ENCODE measurements around the gene SPATA46.

SPATA46 gene

DNA sequence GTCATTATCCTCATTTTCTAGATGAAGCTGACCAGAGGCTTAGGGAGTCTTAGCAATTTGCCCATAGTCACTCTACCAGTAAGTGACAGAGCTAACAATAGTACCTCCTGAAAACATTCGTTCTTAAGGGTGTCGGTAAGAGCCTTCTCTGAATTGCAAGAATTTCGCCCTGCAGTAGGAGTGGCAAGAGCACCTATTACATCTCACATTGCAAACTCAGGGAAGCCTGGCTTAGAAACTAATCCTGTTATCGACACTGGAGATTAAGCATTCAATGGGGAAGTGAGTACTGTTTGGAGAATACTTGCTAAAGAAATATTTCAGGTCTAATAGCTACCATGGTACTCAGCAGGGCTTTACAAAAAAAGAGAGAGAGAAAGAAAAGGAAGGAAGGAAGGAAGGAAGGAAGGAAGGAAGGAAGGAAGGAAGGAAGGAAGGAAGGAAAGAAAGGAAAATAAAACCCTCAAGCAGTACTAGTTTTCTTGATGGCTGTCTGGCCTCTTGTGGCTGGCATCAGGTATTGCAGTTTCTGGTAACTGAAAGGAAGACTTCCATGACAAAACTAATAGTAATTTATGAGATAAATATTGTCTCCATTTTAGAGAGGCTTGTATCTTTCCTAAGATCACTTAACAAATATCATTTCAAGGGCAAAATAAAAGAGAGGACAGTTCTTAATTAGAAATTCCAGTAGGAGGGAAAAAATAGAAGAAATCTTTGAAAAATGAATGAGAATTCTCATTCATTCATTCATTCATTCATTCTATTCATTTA, 15.3 kb upstream of the SPATA46 start:
- DNase-seq (ENCODE audit: low read depth in 4 of 4, low spot score in 1 of 4): no peak

DNA sequence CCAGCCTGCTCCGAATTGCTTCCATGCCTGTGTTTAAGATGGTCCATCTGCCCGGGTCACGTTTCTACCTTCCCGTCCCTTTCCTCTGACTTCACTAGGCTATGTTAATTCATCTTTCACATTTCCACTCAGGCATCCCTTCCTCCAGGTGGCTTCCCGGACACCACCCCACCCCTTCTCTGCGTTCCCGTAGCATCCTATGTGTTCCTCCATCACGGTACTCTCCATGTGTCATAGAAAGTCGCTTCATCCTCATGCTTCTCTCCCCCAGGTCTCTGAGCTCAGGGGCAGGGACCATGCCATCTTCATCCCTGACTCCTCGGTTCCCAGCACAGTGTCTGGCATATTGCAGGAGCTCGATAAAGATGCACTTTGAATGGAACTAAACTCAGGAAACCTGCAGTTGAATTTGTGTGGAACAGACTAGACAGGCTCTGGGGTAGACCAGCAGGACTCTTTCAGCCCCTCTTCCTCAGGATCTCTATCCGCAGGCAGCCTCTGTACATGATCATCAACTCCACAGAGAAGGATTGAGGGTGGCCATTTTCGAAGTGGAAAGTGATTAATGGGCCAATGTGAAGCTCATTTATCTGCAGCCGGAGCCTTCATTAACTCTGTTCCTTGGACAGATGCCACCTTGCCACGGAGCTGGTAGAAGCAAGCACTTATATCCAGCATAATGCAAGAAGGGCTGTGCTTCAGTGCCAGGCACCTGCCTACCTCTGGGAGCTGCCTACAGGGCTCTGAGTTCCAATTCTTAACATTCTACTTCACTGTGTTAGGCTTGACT, 13.9 kb upstream of the SPATA46 start:
- no peak for DNase-seq (ENCODE audit: low read depth in 4 of 4, low spot score in 1 of 4)

DNA sequence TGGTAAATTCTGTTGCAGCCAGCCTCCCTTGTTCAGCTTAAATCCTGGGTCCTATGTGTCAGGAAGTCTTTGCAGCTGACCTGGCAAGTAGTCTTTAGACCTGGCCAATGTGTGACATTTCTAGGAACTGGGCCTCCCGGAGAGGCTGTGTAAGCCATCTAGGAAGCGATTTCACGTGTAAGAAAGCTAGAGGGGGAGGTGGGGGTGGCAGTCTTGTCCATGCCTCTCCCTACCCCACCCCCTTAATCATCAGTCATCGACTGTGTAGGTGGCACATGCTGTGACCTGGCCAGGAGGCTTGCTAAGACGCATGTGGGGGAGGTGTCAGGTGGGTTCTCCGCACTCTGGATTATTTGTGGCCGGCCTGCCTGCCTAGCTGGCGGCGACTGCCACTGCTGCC, 13.3 kb upstream of the SPATA46 start:
- no peak for DNase-seq (ENCODE audit: low read depth in 4 of 4, low spot score in 1 of 4)

DNA sequence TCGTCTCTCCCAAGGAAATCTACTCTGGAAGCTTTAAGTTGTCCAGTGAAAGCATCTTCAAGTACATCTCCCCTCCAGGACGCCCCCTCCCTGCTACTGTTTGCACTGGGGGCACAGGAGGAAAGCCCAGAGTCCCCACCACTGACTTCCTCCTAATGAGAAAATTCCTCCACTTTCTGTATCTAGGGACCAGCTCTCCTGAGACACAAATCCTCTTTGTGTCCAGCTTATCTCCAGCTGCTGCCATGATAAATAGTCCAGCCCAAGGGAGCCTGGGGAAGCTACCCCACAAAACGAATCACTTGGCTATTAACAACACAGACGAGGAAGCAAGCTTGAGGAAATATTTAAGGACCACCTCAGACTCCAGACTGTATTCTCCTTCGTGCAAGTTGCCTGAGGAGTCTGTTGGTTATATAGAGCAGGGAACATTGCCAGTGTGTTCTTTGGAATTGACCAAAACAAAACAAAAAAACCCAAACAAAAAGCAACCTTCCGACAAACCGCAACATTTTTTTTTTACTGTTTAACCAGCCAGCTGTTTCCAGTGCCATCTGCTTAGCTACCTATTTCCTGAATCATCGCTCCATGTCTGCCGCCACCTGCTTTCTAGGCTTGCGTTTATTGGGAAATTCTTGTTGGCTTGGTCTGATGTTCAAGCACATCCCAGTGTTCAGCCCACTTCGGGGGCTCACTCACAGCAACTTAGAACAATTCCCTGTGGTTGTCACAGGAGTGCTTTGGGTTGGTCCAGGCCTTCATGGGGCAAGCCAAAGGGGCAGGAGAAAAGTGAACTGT, 12.6 kb upstream of the SPATA46 start:
- no peak for DNase-seq (ENCODE audit: low read depth in 4 of 4, low spot score in 1 of 4)

DNA sequence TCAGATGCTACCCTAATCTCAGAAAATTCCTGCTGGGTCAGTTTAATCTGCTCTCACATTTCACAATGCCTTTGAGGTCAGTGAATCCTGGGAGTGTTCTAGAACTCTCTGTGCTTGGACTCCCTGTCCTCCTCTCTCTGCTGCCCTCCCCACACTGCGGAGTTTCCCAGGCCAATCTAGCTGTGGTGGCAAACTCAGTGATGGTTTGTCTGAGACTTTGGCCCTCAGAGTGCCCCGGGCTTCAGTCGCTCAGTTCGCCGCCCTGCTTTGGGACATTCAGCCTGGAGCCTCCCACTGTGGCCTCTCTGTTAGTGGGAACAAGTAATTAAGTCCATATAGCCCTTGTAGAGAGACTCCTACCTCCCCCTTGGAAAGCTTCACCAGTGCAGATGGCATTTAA, 12.0 kb upstream of the SPATA46 start:
- DNase-seq (ENCODE audit: low read depth in 4 of 4, low spot score in 1 of 4): no peak

DNA sequence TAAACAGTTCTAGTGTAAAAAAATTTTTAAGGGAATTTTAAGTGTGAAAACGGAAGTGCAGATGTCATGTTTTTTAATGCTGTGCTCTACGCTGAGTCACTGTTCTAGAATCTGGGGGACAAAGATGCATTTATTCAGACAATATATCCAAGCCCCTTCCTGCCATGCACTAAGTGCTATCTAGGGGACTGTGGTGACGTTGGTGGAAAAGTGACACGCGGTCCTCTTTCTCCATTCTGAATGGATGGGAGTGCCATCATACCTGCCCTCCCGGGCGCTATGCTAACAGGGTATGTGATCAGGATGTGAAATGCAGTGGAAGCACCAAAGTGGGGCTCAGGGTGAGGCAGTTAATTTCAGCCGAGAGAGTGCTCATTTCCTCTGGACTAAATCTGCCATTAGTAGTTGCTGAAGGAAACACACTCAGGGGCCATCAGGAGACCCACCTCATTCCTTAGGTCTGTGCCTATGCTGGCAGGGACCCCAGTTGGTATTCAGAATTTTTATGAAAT, 11.5 kb upstream of the SPATA46 start:
- no peak for DNase-seq (ENCODE audit: low read depth in 4 of 4, low spot score in 1 of 4)

DNA sequence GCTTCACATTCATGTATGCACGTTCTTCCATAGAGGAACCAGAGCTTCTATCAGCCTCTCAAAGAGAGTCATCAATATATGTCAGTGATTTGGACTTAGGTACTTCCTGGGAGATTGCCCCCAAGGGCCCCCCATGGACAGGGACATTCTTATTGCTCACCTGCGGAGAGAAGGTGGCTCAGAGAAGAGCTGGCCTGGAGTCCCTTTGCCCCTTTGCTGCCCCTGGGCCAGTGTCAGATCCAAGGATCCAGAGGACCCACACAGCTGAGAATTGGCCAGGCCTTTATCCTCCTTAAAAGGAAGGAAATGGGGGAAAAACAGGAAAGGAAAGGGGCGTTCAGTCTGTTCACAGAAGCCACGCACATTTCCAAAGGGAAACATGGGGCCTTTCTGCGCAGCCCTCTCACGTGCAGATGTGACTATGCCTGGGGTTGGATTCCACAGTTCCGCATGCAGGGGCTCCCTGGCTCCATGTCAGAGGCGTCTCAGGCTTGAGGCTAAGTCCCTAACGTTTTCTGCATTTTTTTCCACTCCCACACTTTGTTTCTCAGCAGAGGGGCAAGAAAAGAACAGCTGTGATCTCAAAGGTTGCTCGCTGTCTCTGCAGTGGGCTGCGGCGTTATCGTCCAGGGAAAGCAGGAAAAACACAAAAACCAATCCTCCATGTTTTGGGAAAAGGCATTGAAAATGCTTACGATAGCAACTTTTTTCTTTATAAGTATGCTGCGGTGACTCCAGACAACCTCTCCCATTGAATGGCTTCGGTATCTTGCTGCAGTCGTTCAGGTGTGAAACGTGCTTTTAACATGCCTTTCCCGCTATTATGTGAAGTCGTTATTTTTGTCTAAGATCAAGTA, 10.8 kb upstream of the SPATA46 start:
- DNase-seq (ENCODE audit: low read depth in 4 of 4, low spot score in 1 of 4): no peak

DNA sequence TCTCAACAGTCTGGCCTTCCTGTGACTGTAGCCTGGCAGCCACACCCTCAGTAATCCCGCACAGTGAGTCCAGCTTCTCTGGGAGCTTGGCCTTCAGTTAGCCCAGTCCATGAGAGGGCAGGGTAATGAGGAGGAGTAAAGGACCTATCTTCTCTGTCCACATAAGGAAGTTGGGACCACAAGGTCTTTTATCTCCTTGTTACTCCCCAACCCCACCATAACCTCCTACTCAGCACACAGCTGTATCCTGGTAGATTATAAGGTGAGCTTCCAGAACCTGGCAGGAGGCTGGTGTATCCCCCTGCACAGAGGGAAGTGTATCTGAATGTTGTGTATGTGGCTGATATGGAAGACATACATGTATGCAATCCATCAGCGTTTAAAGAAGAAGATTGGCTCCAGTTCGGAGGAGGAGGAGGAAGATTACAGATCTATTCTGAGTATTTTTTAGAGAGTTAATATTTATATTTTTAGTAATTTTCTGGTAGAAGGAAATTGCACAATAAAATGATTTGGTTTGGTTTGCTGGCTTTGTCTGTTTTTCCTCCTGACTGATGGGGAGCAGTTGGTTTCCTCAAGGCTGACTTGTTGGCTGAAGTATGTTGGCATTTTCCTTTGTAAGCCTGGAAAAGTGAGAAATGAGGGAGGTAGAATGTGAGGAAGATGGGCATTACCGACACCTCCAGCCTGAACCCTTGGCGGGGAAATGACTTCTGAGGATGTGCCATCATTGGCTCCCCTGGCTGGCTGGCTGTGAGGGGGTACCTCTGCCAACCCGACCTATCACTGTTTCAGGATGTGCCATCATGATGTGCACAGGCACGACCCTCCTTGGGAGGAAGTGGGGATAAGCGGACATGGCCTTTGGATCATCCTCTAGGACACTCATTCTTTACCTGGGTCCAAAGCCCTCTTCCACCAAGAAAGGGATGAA, 9.9 kb upstream of the SPATA46 start:
- no peak for DNase-seq (ENCODE audit: low read depth in 4 of 4, low spot score in 1 of 4)

DNA sequence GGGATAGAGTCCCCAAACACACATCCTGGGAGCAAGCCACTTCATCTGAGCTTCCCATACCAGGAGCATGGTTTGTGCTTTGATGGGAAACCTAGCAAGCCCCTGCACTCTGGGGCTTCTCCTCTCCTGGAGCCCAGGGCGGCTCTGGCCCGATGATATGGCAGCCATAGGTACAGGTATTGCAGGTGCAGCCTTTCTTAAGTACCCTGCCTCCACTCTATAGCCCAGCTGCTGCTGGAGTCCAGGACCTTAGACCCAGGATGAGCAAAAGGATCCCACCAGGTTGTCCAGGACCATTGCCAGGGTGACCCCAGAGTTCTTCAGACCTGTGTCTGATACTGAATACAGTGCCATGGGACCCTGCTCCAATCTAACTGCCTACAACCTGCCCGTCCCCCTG, 9.0 kb upstream of the SPATA46 start:
- DNase-seq (ENCODE audit: low read depth in 4 of 4, low spot score in 1 of 4): no peak

DNA sequence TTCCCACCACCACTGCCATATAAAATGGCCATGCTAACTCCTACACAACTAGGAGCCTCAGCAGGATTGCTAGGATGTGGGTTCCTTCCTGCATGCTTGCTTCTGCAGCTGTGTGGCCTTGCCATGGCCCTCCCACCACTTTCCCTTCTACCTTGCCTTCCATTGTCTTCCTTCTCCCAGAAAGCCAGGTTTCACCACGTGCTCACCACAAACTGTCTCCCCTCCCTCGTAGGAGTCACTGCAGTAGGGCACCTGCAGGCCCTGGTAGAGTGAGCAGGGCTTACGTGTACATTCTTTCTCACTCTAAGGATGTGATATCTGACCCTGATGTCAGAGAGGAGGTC, 8.6 kb upstream of the SPATA46 start:
- DNase-seq (ENCODE audit: low read depth in 4 of 4, low spot score in 1 of 4): no peak

DNA sequence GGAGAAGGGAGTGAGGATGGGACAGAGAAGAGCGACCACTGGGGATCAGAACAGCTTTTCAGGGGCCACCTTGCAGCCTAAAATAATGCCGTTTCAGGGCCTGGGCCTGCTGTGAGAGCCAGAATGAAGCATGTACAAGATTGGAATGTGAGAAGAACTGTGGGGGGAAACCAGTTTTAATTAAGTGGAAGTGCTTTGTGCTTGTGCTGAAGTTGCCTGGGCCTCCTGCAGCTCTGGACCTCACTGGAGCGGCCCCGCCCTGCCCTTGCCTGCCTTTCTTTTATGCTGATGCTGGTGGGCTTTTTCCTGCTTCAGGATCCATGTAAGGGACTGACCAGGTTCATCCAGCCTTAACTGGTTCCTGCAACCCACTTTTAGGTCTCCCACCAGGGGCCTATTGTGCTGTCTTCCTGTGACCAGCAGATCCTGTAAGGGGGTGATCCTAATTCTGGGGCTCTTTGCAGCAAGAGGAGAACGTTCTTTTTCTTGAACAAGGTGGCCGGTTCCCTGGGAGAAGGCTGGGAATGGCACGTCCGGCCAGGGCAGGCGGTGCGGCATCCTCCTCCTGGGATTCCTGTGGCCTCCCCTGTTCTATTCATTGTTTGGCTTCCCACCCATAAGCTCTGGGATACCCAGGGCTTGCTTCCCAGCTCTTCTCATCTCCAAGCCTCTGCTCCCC, 8.1 kb upstream of the SPATA46 start:
- no peak for DNase-seq (ENCODE audit: low read depth in 4 of 4, low spot score in 1 of 4)

DNA sequence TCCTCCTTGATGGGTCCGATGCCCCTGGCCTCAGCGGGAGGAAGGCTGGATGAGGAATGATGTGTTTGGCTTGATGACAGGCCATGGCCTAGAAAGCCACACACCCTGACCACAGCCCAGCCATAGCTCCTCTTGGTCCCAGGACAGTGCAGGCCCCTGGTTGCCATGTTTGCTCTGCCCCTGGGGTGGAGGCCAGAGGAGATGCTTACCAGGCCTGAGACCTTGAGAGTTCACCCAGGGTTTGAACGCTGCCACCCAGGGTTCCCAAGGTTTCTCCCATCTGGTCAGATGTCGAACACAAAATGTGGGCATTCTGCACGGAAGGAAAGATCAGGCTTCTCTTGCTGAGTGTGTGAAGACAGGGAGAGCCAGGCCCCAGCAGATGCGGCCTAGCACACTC, 7.5 kb upstream of the SPATA46 start:
- no peak for DNase-seq (ENCODE audit: low read depth in 4 of 4, low spot score in 1 of 4)

DNA sequence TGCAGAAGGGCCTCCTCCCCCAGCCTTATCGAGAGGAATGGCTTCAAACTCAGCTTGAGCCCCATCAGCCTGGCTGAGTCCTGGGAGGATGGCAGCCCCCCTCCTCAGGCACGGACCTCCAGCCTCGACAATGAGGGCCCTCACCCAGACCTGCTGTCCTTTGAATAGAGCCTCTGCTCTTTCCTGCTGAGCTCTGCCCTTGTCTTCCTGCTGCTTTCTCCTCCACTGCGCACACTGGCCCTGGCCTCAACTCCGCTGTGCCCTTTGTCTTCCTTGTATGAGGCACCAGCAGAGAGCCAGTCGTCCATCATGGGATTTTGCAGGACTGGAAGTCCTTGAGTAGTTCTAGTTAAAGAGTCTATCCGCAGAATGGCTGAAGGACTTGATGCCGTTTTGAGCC, 6.9 kb upstream of the SPATA46 start:
- no peak for DNase-seq (ENCODE audit: low read depth in 4 of 4, low spot score in 1 of 4)

DNA sequence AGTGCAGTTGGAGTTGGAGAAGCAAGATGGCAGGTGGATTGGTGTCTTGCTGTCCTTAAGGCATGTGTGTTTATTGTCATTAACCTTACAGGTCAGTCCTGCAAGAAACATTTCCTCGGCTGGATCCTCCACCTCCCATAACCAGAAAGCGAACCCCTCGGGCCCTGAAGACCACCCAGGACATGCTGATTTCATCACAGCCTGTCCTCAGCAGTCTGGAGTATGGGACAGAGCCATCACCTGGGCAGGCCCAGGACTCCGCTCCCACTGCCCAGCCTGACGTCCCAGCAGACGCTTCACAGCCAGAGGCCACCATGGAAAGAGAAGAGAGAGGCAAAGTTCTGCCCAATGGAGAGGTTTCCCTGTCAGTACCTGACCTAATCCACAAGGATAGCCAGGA, 6.4 kb upstream of the SPATA46 start:
- no peak for DNase-seq (ENCODE audit: low read depth in 4 of 4, low spot score in 1 of 4)

DNA sequence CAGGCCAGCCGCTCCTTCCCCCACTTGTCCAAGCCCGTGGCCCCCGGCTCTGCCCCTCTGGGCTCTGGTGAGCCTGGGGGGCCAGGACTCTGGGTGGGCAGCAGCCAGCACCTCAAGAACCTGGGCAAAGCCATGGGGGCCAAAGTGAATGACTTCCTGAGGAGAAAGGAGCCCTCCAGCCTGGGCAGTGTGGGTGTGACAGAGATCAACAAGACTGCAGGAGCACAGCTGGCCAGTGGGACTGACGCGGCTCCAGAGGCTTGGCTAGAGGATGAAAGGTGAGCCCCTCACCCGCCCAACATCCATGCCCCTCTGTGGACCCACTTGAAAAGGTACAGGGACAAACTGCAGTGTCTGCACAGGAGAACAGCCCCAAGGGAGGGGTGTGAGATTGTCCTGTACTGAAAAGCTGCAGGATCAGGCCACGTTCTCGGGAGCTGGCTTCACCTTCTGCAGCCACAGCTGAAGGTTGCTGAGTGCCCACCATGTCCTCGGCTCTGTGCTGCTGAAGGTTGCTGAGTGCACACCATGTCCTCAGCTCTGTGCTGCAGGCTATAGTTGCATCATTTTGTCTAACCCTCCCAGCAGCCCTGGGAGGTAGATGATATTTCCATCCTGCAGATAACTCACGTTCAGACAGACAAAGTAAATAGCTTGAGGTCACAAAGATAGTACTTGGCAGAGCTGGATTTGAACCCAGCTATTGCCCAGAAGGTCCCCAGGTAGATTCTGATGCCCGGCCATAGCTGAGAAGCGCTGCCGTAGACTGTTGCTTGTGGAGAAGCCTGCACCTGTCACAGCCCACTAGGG, 5.5 kb upstream of the SPATA46 start:
- DNase-seq (ENCODE audit: low read depth in 4 of 4, low spot score in 1 of 4): no peak

DNA sequence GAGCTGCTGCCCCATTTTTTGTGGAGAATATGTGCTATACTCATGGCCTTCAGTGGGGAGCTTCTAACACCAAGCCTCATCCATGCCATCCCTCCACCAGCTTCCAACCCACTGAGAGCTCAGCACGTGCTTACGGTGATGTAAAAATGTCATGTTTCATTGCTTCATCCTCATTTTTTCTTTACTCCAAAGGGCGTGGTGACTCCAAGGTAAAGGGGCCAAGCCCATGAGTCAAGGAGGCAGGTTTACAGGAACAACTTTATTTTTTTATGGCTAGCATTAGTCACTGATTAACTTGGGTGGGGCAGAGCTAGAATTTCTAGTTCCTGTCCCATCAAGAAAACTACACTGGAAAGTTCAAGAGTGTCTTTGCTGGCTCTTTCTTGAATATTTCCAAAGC, 4.7 kb upstream of the SPATA46 start, which contains the start of gene C1orf226:
C1orf226 (plus strand) TSS at position 346 of the 400 bp plus-strand sequence. CDS start 174 bp downstream, outside the sequence.
- DNase-seq (ENCODE audit: low read depth in 4 of 4, low spot score in 1 of 4): no peak

DNA sequence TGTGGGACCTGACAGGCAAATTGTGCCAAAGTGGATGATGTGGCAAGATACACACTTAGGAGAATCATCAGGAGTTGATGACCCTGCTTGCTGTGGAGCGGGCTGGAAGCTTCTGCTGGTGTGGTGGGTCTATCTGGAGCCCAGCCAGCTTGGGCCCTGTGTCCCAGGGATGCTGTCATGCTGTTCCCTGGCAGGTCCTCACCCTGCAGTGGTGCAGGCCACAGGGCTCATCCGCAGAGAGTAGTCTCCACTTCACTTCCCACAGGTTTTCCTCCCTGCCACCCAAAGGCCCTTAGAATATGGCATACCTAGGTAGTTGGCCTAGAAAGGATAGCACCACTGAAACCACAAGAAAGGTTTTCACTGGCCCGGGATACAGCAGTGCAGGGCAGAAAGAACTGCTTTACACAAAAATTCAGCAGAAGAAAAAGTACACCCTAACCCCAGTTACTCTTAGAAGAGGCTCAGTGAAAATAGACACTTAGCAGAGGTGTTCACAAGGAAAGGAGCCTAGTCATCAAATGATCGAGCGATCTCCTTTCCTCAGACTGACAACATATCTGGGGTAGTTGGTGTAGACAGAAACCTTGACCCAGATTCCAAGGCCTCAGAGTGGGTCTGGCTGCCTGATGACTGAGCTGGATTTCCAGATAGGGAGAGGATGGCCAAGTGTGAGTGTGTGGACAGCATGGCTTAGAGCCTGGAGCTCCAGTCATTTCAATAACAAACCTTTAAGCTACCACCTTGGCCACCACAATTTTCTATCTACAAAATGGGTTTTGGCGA, 3.6 kb upstream of the SPATA46 start:
- no peak for DNase-seq (ENCODE audit: low read depth in 4 of 4, low spot score in 1 of 4)

All from stimulated activated CD4-positive, alpha-beta T cell treated with anti-CD3 and anti-CD28 coated beads, Interleukin-1b, Interleukin-23, amount 100 ng/mL, for 24 hours (primary cell).